ENCODE results near the gene CHAF1B. TPM values are rescaled to one million over a fixed set of nuclear protein-coding genes. Genes with fewer than 3 reads are reported as not detected.

The CHAF1B gene
- polyA plus RNA-seq, 3 donors, result 0.24 TPM; not detected in 2

GRCh38 chr21:36377391-36377842 lies 7.8 kb upstream of the CHAF1B start:
- no peak for TF ChIP-seq CTCF (IDR thresholded peaks at IDR 0.05)
- no peak overlapping the region for H3K4me3 Mint-ChIP-seq
- H3K4me1 Mint-ChIP-seq, result no peaks in the 10 kb centered on the region
- H3K36me3 Mint-ChIP-seq, result peaks cover 43 to 55% of the 10 kb centered on the region in 2 donors
- 88% methylated on average over 3 of the region's 7 CpGs for WGBS (ENCODE audit: insufficient coverage)
- Histone ChIP-seq H3K36me3 (replicated peaks in 1 of 2; ENCODE audit: control insufficient read depth in 1 of 2, insufficient read depth in 2 of 2, low read length in 2 of 2) (peaks cover 52 to 65% of the 10 kb centered on the region in 2 donors), H3K27me3 (ENCODE audit: control insufficient read depth in 2 of 2, insufficient read depth in 2 of 2, low read length in 2 of 2) (no peaks in the 10 kb centered on the region), H3K9ac (ENCODE audit: insufficient read depth, low read length, poor library complexity, severe bottlenecking) (no peak overlapping the region), H3K9me3 (replicated peaks in 1 of 2; ENCODE audit: control insufficient read depth in 1 of 2, insufficient read depth in 1 of 2, low read length in 2 of 2) (no peaks in the 10 kb centered on the region), H4K20me1 (ENCODE audit: insufficient read depth, low read length) (peaks cover 38% of the 10 kb centered on the region), H3K79me2 (ENCODE audit: insufficient read depth, low read length) (no peaks in the 10 kb centered on the region), H2AFZ (ENCODE audit: insufficient read depth, low read depth, low read length, poor library complexity, severe bottlenecking) (no peak overlapping the region), H3K4me1 (ENCODE audit: control insufficient read depth in 1 of 2, insufficient read depth in 2 of 2, low read length in 2 of 2) (no peaks in the 10 kb centered on the region), H3K4me2 (replicated peaks; ENCODE audit: extremely low read depth, low read length, poor library complexity, severe bottlenecking) (no peak overlapping the region), H3K4me3 (replicated peaks in 1 of 3; ENCODE audit: low read depth in 2 of 3, low read length in 3 of 3) (no peak overlapping the region), H3K27ac (ENCODE audit: low read depth in 1 of 2, low read length in 2 of 2) (no peak overlapping the region)
- no peak overlapping the region for H3K27ac Mint-ChIP-seq
- H3K27me3 Mint-ChIP-seq (ENCODE audit: low read depth in 3 of 3), result no peaks in the 10 kb centered on the region
- H3K9me3 Mint-ChIP-seq, result no peaks in the 10 kb centered on the region
- intact Hi-C loops (cut with micrococcal nuclease), result no loop called here
- no peak for DNase-seq

DNA sequence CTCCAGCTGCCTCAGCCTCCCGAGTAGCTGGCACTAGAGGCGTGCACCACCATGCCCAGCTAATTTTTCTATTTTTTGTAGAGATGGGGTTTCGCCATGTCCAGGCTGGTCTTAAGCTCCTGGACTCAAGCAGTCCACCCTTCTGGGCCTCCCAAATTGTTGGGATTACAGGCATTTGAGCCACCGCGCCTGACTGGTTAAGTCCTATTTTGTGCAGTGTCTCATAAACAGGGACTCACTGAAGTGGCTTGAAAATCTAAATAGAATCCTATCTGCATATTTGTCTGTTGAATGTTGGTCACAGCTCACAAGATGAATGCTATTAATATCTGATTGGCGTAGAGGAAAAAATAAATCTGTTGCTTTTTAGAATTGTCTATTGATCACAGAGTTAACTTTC lies 5.9 kb upstream of the CHAF1B start:
- Histone ChIP-seq H4K20me1 (ENCODE audit: insufficient read depth, low read length) (peaks cover 22% of the 10 kb centered on the region), H3K4me2 (replicated peaks; ENCODE audit: extremely low read depth, low read length, poor library complexity, severe bottlenecking) (no peak overlapping the region), H3K27me3 (ENCODE audit: control insufficient read depth in 2 of 2, insufficient read depth in 2 of 2, low read length in 2 of 2) (no peaks in the 10 kb centered on the region), H3K79me2 (ENCODE audit: insufficient read depth, low read length) (no peaks in the 10 kb centered on the region), H2AFZ (ENCODE audit: insufficient read depth, low read depth, low read length, poor library complexity, severe bottlenecking) (no peak overlapping the region), H3K4me1 (ENCODE audit: control insufficient read depth in 1 of 2, insufficient read depth in 2 of 2, low read length in 2 of 2) (no peaks in the 10 kb centered on the region), H3K9me3 (replicated peaks in 1 of 2; ENCODE audit: control insufficient read depth in 1 of 2, insufficient read depth in 1 of 2, low read length in 2 of 2) (no peaks in the 10 kb centered on the region), H3K36me3 (replicated peaks in 1 of 2; ENCODE audit: control insufficient read depth in 1 of 2, insufficient read depth in 2 of 2, low read length in 2 of 2) (peaks cover 38 to 47% of the 10 kb centered on the region in 2 donors), H3K4me3 (replicated peaks in 1 of 3; ENCODE audit: low read depth in 2 of 3, low read length in 3 of 3) (no peak overlapping the region), H3K27ac (ENCODE audit: low read depth in 1 of 2, low read length in 2 of 2) (no peak overlapping the region), H3K9ac (ENCODE audit: insufficient read depth, low read length, poor library complexity, severe bottlenecking) (no peak overlapping the region)
- H3K36me3 Mint-ChIP-seq, result peaks cover 33 to 37% of the 10 kb centered on the region in 2 donors
- peaks cover 0 to 1% (median 0%) of the 10 kb centered on the region in 3 donors for H3K27me3 Mint-ChIP-seq (ENCODE audit: low read depth in 3 of 3)
- no peak for DNase-seq
- WGBS (ENCODE audit: insufficient coverage), result 100% methylated on average over 3 of the region's 6 CpGs
- intact Hi-C loops (cut with micrococcal nuclease), result no loop called here
- no peak overlapping the region for H3K4me3 Mint-ChIP-seq
- no peak overlapping the region for H3K27ac Mint-ChIP-seq
- no peaks in the 10 kb centered on the region for H3K9me3 Mint-ChIP-seq
- TF ChIP-seq CTCF (IDR thresholded peaks at IDR 0.05), result no peak
- no peaks in the 10 kb centered on the region for H3K4me1 Mint-ChIP-seq

Data from CD14-positive monocyte (primary cell).